Measurements from ENCODE around the gene CLEC17A. TPM values are rescaled to one million over a fixed set of nuclear protein-coding genes. Genes with fewer than 3 reads are reported as not detected.
A peak's percentile ranks its signal among the peaks of the same experiment; 100 is the strongest.
"Not testable (repeated sequence)": the region's sequence is repeated elsewhere in the genome, so short reads cannot be mapped to it uniquely, and the experiment has no call there.

The CLEC17A gene
- total and polyA plus RNA-seq, 8 donors: 0.18 TPM; not detected in 6

DNA sequence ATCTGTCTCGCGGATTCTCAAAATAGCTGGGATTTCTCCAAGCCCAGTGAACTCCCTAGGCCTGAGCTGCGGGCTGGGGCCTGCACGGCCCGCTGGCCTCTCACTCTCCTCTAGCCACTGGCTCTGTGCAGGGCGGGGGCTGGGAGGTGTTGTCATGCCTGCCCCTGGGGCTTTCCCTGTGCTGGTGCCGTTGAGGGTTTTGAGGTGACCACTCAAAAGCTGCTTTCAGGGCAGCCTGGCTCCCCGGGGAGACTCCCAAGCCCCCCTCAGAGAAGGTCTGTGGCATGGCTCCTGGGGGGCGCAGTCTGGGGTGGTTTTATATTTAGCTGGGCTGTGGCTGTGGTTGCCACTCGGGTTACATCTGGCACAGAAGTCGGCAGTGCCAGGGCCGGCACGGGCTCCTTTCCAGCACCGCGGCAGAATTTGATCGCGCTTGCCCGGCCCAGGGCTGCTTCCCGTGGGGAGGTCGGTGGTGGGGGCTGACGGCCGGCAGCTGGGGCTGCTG is 21.0 kb upstream of the CLEC17A start:
- intact Hi-C loops (cut with DNase I; ENCODE audit: low total_unique reads): loop anchor here (10.0 kb wide), 1 partner anchor 133 kb away; the partner anchor contains the start of gene ZNF333
- Histone ChIP-seq H3K9me3 (no peaks in the 10 kb centered on the region), H3K4me3 (peak overlapping the region in 1 of 4 donors; percentile 3), H3K36me3 (peaks cover 16 to 49% (median 34%) of the 10 kb centered on the region in 4 donors), H3K4me1 (peaks cover 12 to 35% (median 32%) of the 10 kb centered on the region in 4 donors), H3K27ac (peak overlapping the region; percentile 21 to 79 (median 49)), H3K27me3 (no peaks in the 10 kb centered on the region)
- WGBS, 5 donors: 47 to 69% (median 58%) methylated on average over 12 to 22 of the region's 22 CpGs
- TF ChIP-seq POLR2A (IDR thresholded peaks at IDR 0.05): no peak
- TF ChIP-seq, protein P1, sequence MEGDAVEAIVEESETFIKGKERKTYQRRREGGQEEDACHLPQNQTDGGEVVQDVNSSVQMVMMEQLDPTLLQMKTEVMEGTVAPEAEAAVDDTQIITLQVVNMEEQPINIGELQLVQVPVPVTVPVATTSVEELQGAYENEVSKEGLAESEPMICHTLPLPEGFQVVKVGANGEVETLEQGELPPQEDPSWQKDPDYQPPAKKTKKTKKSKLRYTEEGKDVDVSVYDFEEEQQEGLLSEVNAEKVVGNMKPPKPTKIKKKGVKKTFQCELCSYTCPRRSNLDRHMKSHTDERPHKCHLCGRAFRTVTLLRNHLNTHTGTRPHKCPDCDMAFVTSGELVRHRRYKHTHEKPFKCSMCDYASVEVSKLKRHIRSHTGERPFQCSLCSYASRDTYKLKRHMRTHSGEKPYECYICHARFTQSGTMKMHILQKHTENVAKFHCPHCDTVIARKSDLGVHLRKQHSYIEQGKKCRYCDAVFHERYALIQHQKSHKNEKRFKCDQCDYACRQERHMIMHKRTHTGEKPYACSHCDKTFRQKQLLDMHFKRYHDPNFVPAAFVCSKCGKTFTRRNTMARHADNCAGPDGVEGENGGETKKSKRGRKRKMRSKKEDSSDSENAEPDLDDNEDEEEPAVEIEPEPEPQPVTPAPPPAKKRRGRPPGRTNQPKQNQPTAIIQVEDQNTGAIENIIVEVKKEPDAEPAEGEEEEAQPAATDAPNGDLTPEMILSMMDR (IDR thresholded peaks at IDR 0.05): no peak
- no peak for TF ChIP-seq EP300 (IDR thresholded peaks at IDR 0.05)
- TF ChIP-seq POLR2AphosphoS5 (IDR thresholded peaks at IDR 0.05): no peak
- DNase-seq: peak in 1 of 2 donors; percentile 61

DNA sequence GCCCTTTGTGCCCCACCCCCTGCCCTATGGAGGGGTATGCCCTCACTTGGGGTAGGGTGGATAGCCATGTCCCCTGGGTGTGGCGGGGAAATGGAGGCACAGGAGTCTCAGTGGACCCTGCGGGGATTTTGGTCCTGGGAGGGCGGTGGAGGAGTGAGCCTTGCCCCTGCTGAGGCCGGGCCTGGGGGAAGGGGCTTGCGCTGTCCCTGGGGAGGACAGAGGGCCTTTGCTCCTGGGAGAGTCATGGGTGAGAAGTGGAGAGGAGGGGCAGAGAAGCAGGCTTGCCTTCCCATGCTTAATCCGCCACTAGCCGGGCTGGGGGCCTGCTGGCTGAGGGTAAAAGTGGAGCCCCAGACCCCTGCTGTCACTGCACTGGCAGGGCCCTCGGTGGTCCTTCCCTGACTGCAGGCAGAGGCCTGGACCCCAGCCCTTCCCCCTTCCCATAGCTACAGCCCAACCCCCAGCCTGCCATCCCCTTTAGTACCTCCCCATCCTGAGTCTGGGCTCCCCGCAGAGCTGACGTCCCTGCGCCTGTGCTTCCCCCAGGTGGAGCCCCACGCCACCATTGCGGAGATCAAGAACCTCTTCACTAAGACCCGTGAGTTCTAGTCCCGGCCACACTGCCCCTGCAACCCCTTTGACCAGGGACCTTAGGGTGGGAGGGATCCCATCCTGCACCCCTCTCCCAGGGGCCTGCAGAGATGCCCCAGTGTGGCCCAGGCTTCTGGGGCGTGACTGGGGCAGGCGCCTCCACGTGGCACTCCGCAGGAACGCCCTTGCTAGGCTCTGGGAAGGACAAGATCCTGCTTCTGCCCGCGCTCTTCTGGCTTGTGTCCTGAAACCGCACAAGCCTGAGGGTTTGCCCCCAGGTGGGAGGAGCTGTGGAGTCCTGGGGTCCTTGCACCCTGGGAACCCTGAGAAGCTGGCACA is 20.0 kb upstream of the CLEC17A start:
- intact Hi-C loops (cut with DNase I; ENCODE audit: low total_unique reads): loop anchor here (10.0 kb wide), 1 partner anchor 132 kb away; the partner anchor contains the start of gene ZNF333
- Histone ChIP-seq H3K9me3 (no peaks in the 10 kb centered on the region), H3K27me3 (no peaks in the 10 kb centered on the region), H3K4me1 (peaks cover 12 to 37% (median 33%) of the 10 kb centered on the region in 4 donors), H3K4me3 (no peak overlapping the region), H3K36me3 (peaks cover 20 to 60% (median 44%) of the 10 kb centered on the region in 4 donors), H3K27ac (peak overlapping the region in 4 of 5 donors; percentile 33 to 79 (median 55))
- DNase-seq: no peak
- 76 to 84% (median 79%) methylated on average over 17 to 23 of the region's 23 CpGs for WGBS, 5 donors
- TF ChIP-seq POLR2AphosphoS5 (IDR thresholded peaks at IDR 0.05) (no peak), POLR2A (IDR thresholded peaks at IDR 0.05) (no peak), EP300 (IDR thresholded peaks at IDR 0.05) (no peak)
- TF ChIP-seq, protein P1 (IDR thresholded peaks at IDR 0.05): no peak

DNA sequence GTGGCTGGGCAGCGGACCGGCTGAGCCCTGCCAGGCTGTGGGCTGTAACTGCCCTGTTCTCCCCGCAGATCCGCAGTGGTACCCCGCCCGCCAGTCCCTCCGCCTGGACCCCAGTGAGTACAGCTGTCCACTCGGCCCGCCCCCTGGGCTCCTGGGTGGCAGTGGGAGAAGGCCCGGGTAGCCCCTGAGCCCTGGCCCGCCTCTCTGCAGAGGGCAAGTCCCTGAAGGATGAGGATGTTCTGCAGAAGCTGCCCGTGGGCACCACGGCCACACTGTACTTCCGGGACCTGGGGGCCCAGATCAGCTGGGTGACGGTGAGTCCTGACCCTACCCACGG is 19.3 kb upstream of the CLEC17A start:
- Histone ChIP-seq H3K27ac (no peak overlapping the region), H3K9me3 (no peaks in the 10 kb centered on the region), H3K4me3 (no peak overlapping the region), H3K36me3 (peaks cover 20 to 65% (median 47%) of the 10 kb centered on the region in 4 donors), H3K4me1 (peaks cover 12 to 42% (median 37%) of the 10 kb centered on the region in 4 donors), H3K27me3 (no peaks in the 10 kb centered on the region)
- 89 to 95% (median 91%) methylated on average over 9 to 16 of the region's 16 CpGs for WGBS, 5 donors
- intact Hi-C loops (cut with DNase I; ENCODE audit: low total_unique reads): loop anchor here (10.0 kb wide), 1 partner anchor 131 kb away; the partner anchor contains the start of gene ZNF333
- DNase-seq: no peak
- TF ChIP-seq EP300 (IDR thresholded peaks at IDR 0.05) (no peak), POLR2A (IDR thresholded peaks at IDR 0.05) (no peak), POLR2AphosphoS5 (IDR thresholded peaks at IDR 0.05) (no peak)
- TF ChIP-seq, protein P1 (IDR thresholded peaks at IDR 0.05): no peak

DNA sequence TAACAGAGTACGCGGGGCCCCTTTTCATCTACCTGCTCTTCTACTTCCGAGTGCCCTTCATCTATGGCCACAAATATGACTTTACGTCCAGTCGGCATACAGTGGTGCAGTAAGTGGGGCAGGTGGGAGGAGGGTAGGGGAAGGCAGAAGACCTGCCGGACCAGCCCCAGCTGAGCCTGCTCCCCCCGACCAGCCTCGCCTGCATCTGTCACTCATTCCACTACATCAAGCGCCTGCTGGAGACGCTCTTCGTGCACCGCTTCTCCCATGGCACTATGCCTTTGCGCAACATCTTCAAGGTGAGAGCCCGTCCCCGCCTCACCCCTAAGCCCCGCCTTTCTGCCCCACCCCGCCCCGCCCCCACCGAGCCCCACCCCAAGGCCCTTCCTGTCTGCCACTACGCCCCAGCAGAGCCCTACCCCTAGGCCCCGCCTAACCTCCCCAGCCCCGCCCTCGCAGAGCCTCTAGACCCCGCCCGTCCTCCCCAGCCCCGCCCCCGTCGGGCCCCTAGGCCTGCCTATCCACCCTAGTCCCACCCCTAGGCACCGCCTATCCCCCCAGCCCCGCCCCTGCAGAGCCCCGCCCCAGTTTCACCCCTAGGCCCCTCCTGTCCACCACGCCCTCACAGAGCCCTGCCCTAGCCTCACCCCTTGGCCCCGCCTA is 18.8 kb upstream of the CLEC17A start:
- DNase-seq: peak in 1 of 2 donors; percentile 57
- Histone ChIP-seq H3K4me3 (no peak overlapping the region), H3K4me1 (peaks cover 12 to 47% (median 41%) of the 10 kb centered on the region in 4 donors), H3K36me3 (peaks cover 20 to 67% (median 49%) of the 10 kb centered on the region in 4 donors), H3K27me3 (no peaks in the 10 kb centered on the region), H3K9me3 (no peaks in the 10 kb centered on the region), H3K27ac (no peak overlapping the region)
- TF ChIP-seq, protein P1 (IDR thresholded peaks at IDR 0.05): no peak
- TF ChIP-seq POLR2A (IDR thresholded peaks at IDR 0.05): no peak
- intact Hi-C loops (cut with DNase I; ENCODE audit: low total_unique reads): loop anchor here (10.0 kb wide), 1 partner anchor 131 kb away; the partner anchor contains the start of gene ZNF333
- WGBS, 5 donors: 68 to 90% (median 79%) methylated on average over 14 to 33 of the region's 33 CpGs

DNA sequence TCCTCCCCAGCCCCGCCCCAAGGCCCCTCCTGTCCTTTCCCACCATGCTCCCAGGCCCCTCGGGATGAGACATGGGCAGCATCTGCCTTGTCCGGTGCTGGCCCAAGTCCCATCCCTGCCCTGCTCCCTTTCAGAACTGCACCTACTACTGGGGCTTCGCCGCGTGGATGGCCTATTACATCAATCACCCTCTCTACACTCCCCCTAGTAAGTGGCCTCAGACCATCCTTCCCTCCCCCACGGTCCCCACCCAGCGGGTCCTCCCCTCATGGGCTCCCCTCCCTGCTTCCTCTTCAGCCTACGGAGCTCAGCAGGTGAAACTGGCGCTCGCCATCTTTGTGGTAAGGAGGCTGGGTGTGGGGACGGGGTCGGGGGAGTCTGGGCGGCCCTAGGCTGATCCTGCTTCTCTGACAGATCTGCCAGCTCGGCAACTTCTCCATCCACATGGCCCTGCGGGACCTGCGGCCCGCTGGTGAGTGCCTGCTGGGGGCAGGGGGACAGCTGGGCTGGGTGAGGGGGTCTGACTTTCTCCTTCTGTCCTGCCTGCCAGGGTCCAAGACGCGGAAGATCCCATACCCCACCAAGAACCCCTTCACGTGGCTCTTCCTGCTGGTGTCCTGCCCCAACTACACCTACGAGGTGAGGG is 18.1 kb upstream of the CLEC17A start:
- intact Hi-C loops (cut with DNase I; ENCODE audit: low total_unique reads): loop anchor here (10.0 kb wide), 1 partner anchor 130 kb away; the partner anchor contains the start of gene ZNF333
- WGBS, 5 donors: 71 to 84% (median 81%) methylated on average over 10 to 22 of the region's 22 CpGs
- Histone ChIP-seq H3K4me1 (peaks cover 12 to 54% (median 44%) of the 10 kb centered on the region in 4 donors), H3K36me3 (peaks cover 20 to 68% (median 49%) of the 10 kb centered on the region in 4 donors)
- H3K9me3 ChIP-seq, DNase-seq, H3K27ac ChIP-seq, H3K27me3 ChIP-seq, H3K4me3 ChIP-seq: not testable (repeated sequence)
